Sigmoid colon (tissue), 4 donors: Measurements from ENCODE around the gene ACOT7.

Experiments
- CTCF ChIP-seq, 4 experiments: fragments of 450-650 bp in 3 of 4; fragments of 200-600 bp in 1 of 4; IDR thresholded peaks; one replicate each; pipeline ENCODE4 v1.5.1; 2016 to 2019; ENCODE audit warnings: antibody characterized with exemption in 4 of 4, mild to moderate bottlenecking in 3 of 4, moderate library complexity in 2 of 4
- POLR2A ChIP-seq, 2 donors: fragments of 450-650 bp; IDR thresholded peaks; one replicate each; pipeline ENCODE4 v1.6.1; 2016; ENCODE audit warnings: antibody characterized with exemption in 2 of 2, mild to moderate bottlenecking in 2 of 2, moderate library complexity in 2 of 2
- POLR2AphosphoS5 ChIP-seq, 4 donors: sonication (generic); formaldehyde crosslinking; IDR thresholded peaks; one replicate each; pipeline ENCODE4 v1.6.1; 2017; ENCODE audit warnings: antibody characterized with exemption in 4 of 4

- TF ChIP-seq POLR2A (IDR thresholded peaks at IDR 0.05) (no peak), CTCF (IDR thresholded peaks at IDR 0.05) (no peak), POLR2AphosphoS5 (IDR thresholded peaks at IDR 0.05) (no peak)
These were observed 90.1 kb downstream of the ACOT7 start for GRCh38 chr1:6303397-6304012.
